Epidermal melanocyte (primary cell): ENCODE measurements around the gene PDE4D.
"Not testable (repeated sequence)": the region's sequence is repeated elsewhere in the genome, so short reads cannot be mapped to it uniquely, and the experiment has no call there.

Source experiments
- DNase-seq: peaks from one replicate; pipeline ENCODE4 v3.0.0; 2011; ENCODE audit warnings: low spot score; ENCODE audit not compliant: insufficient read length

The PDE4D gene

DNA sequence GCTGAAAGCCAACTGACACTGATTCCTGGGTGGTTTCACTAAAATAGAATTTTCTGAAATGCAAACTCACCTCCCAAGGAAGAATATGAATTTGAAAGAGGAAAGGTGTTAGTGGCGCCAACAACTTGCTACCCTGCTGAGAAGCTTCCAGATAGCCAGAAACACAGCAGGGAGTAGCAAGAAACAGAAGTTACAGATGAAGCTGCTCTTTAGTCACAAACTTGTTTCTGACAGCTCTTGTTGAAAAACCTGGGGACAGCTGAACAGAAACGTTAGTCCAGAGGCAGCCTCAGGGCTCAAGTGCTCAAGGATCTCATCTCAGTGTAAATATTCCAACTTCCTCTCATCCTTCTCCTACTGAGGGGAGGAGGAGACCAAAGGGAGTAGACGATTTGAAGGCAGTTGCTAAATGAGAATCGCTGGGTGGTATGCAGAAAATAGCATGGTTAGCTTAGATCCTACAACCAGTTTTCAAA, 184.1 kb downstream of the PDE4D start:
- DNase-seq, result no peak

DNA sequence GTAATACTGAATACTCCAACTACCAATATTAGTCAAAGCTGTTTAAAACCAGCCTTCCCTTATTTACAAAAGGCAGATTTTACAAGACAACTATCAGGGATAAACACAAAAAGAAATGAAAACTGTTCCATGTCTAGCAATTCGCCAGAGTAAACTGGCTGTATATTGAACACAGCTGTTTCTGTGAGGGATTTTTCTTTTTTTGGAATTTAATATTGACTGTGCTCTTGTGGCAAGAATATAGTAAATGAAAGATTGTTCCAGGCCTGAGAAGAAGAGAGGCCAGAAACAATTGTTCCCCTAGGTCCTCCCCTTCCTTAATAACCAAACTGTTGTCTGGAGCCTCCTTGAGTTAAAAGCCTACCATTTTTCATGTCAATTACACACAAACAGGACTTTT, 188.6 kb downstream of the PDE4D start:
- DNase-seq, result no peak

DNA sequence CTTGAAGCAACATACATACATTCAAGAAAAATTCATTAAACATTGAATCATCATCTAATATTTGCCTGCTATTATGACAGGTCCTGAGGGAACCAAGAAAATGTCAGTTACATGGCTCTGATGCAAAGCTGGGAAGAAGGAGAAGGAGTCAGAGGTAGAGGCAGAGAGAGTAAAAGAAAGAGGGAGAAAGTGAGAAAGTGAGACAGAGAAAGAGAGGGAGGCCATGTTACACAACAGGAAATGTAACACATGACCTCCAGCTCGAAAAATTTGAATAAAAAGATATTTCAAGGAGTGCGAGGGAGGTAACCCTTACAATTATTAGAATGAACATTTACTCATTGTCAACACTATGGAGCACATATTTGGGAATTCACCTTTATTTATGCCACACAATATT, 189.7 kb downstream of the PDE4D start:
- DNase-seq, result no peak

DNA sequence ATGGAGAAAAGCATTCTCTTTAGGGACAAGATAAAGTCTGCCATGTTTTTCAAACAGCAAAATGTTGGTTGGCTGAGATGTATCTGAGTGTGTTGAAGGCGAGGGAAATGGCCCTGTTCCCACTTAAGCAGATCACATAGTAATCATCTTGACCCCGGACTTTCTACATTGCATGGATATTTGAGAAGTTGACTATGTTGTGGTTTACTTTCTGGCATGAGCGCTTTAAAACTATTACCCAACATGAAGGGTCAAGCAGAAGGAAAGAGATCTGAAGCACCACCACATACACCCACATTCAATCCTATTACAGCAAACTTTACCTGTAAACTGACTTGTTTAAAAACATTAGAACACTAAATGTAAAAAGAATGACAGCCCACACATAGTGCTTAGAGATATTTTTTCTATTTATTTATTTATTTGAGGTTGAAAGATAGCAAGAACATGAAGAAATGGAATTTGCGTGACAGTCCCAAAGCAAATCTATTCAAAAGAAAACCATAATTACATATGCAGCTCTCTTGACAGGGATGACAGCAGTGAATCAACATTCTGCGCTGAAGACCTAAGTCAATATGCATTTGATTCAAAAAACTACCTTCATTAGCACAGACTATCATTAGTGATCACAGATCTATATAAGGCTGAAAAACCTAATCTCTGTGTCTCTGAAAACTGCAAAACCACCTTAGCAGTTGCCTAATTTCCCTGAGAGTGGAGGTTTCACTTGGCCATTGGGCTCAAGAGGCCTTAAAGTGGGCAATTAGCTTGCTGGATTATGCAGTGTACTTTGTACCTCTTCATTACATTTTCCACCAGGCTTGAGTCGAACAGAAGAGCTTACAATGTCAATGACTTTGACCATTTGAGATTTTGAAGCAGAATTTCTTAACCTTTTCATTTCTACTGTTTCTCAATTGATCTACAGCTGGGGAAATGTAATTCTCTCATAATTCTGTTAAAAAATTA, 195.0 kb downstream of the PDE4D start:
- no peak for DNase-seq

DNA sequence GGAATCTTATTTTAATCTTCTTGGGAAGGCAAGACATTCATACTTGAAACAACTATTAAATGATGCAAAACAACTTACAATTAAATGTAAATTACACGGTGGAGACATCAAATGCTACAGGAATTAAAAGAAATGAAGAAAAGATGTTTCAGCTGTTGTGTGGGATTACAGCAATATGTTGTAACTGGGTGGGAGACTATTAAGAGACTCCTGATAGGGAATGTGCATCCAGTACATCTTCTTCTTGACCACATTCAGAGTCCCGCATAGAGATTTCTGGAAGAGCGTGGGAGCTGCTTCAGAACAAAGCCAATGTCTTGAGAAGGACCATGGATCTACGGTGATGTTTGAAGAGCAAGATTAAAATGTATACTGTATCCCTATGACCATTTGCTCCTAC, 199.1 kb downstream of the PDE4D start:
- DNase-seq, result no peak

DNA sequence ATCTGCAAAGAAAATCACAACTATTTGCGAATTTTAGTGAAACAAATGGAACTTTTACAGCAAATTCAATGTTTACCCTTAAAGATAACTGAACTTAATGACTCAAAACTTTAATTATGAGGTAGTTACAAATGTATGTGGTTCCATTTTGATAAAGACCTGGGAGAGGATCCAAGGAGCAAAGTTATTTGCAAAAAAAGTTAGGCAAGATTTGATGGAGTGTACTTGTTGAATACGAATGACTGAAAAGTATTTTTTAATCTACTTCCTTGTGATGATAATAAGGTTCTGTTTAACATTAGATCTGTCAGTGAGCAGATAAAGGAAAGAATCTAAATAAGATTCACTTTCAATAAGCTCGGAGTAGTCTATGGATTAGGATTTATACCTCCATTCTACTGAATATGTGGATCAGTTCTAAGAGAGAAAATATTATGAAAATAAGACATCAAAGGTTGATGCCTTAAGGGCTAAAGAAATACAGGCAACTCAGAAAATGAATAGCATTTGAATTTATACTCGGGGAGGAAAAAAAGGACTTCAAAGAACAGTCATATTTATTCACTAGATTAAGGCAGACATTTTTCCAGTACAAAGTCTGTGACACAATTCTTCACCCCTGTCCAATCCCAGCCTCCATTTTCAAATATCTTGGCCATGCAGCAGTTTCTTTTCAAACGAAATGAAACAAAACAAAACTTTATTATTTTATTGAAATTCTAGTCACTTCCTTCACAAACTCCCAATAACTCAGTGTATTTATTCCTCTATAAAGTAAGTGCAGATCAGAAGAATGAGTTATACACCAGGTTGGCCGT, 199.8 kb downstream of the PDE4D start:
- no peak for DNase-seq

DNA sequence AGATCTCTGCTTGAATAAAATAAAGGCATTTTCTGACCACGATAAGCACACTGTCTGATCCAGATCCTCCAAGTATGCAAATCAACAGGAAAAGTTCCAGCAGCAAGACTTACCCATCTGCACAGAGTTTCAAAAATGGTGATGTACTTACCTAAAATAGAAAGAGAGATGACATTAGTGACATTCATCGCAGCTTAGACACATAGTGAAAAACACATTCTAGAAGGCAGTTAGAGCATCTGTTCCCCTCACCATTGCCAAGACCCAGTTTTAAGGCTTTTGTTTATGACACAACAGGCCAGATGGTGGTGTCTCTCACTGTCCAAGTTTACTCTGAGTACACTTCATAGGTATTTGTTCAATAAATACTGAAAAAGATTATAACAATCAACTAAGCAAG, 207.7 kb downstream of the PDE4D start:
- DNase-seq, result no peak

DNA sequence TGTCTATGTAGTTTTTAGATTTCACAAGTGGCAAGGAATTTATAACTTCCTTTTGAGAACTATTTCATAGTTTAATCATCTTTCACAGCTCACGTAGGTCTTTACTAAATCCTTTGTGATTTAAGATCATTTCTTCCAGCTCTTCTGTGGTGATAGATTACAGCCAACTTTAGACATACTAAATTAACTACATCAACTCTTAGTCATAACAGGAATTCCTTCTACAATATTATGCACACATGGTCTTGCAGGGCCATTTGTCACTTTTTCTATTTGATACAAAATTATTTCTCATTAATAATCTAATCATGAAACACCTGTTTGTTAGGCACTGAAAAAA, 208.4 kb downstream of the PDE4D start:
- no peak for DNase-seq

DNA sequence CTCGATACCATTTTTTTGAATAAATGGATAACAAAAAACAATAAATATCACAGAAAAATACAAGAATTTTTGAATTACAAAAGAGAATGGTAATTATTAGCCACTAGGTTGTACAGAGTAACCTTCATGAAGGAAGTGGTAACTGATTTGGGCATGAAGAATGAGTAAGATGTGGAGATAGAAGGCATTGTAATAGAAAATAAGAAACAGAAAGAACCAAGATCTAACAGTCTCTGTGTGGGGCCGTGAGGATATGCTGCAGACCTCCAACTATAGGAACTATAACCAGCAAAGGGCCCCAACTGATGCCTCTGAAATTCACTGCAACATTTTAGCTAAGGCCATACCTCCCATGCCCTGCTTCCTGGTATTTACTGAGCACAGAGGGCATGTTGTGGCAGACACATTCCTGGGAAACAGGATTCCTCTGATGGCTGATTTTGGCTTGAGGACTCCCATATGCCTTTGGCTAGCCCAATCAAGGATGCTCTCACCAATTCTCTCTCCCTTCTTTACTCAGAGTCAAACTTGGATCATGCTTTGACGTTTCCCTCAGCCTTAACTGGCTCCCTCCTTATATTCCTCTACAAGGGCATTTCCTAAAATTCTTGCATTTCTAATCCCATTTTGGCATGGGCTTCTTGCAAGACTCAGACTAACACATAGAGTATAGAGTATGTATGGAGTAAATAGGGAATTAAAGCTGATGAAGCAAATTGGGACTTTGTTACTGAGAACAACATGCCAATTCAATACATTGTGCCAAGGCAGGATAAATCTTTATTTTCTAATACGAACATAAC, 208.9 kb downstream of the PDE4D start:
- no peak for DNase-seq

DNA sequence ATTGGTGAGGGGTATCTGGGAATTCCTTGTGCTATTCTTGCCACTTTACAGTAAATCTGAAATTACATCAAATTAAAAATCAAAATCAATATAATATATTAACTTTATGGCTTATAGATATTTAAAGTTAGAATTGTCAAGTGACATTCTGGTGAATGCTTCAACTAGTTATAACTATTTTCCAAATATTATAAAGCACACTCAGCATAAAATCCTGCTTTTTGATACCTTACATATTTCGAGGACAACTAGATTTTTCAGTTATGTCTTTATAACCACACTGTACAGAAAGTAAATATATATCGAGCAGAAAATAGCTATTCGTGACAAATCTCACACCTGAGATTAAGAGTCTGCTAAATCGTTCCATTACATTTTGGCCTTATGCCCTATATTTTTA, 210.2 kb downstream of the PDE4D start:
- no peak for DNase-seq

DNA sequence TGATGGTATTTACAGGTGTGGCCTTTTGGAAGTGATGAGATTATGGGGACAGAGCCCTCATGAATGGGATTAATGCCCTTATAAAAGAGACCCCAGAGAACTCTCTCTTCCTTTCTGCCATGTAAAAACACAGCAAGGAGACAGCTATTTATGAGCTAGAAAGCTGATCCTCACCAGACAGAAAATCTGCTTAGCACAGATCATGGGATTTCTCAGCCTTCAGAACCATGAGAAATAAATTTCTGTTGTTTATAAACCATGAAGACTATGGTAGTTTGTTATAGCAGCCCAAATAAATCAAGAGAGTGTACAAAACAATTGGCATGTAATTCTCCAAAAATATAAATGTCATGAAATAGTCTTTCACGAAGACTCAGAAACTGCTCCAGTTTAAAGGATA, 211.0 kb downstream of the PDE4D start:
- DNase-seq, result no peak

DNA sequence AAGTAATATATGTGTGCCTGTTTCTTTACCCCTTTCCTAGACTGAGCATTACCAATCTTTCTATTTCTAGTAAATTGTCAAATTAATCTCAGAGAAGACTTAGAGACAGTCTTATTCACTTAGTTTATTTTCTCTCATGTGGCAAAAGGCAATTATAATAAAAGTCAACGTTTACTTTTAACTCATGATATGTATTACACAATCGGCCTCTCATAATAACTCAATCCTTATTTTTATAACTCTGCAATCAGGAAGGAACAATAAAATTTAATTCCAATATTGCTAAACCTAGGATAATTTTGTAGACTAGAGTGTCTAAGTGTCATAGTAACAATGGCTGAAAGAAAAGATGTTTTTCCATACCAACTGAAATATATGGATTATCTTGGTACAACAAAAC, 214.6 kb downstream of the PDE4D start:
- no peak for DNase-seq

DNA sequence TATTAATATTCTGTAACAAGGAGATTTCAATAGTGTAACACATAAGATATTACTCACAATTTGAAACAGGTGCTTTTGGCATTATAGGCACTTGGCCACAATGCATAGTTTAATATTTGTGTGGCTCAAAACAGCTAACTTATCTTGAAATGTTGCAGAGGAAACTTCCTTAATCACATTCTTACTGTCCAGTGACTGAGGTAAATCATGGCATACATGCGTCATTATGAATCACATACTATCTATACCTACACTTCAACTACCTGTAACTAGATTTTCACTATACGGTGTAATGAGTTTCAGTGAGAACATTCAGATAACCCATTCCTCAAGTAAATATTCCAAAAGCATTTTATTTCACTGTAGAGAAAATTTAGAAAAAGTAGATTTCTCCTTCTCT, 218.8 kb downstream of the PDE4D start:
- no peak for DNase-seq

DNA sequence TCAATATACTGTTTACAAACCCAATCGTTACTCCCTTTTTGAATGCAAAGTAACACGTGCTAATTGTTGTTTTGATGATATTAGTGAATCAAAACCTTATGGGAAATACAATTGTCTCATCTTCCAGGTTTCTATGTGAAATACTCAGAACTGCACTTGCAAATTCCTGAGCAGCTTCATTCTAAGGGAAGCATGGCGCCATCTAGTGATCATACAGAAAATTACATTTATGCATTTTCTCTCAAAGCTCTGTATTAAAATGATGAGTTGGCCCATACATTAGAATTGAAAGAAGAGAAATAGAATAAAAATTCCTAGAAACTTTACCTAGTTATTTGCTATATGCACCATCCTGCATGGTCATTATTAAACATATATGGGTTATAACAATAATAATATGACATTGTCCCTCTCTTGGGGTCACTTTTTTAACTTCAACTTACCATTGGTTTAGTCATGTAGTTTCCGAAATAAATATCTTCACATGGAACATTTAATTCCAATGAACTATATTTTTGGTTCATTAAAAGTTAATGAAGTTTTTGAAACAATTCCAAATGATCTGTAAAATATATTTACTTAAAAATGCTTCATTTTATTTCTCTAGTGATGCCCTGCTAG, 220.0 kb downstream of the PDE4D start:
- DNase-seq, result peak; percentile 53

DNA sequence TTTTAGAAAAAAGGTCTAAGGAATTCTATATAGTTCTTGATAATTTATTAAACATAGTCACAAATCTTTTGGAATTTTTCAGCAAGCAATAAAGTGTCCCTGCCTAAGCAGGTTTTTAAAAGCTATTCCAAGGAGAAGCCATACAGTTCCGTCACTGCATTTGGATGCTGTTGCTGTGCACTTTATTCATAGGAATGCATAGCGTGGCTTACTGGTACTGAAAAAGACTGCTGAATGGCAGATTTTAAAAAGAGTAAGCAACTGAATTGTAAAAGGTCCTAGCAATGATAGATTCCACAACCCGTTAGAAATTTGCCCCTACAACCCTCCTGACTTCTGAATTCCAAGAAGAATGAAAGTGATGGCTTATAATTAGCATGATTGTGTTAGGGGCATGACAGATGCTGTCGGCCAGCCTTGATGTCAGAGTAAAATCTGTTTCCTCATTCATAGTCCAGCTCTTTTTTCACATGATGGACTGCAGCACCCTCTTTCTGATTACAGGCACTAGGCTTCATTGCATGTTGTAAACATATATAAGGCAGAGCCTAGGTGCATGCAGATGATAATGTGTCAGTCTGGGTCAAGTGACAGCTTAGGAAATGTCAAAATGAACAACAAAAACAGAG, 227.0 kb downstream of the PDE4D start:
- DNase-seq, result no peak

DNA sequence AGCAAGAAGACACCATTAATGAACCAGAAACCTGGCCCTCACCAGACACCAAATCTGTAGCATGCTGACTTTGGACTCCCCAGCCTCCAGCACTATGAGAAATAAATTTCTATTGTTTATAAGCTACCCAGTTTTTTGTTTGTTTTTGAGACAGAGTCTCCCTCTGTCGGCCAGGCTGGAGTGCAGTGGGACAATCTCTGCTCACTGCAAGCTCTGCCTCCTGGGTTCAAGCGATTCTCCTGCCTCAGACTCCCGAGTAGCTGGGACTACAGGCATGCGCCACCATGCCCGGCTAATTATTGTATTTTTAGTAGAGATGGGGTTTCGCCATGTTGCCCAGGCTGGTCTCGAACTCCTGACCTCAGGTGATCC, 227.7 kb downstream of the PDE4D start:
- not testable (repeated sequence) for DNase-seq

DNA sequence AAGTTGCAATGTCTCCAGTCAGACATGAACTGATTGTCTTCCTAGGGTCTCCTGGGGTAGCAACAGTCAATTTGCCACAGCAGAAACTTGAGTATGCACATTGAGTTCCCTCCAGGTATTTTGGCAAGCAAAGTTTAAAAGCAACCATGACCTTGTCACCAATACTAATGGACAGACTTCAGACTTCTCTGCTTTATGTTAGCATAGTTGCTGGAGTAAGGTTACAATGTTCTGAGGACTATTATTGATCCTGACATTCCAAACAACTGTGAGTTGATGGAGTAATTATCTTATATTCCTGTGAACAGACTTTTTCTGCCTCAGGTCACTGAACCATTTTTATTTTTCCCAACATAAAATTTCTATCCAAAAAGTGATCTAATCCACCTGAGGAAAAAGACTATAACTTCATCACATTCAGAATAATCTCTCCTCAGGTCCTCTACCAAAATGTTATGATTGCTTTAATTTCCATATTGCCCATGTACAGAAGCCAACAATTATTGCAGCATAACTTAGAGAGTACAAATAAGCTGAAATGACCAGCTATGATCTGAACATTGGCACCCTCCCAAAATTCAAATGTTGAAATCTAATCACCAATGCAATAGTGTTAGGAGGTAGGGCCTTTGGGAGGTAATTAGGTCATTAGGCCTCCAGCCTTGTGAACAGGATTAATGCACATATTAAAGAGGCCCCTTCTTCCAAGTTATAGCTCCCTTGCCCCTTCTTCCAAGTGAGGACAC, 228.3 kb downstream of the PDE4D start:
- no peak for DNase-seq

DNA sequence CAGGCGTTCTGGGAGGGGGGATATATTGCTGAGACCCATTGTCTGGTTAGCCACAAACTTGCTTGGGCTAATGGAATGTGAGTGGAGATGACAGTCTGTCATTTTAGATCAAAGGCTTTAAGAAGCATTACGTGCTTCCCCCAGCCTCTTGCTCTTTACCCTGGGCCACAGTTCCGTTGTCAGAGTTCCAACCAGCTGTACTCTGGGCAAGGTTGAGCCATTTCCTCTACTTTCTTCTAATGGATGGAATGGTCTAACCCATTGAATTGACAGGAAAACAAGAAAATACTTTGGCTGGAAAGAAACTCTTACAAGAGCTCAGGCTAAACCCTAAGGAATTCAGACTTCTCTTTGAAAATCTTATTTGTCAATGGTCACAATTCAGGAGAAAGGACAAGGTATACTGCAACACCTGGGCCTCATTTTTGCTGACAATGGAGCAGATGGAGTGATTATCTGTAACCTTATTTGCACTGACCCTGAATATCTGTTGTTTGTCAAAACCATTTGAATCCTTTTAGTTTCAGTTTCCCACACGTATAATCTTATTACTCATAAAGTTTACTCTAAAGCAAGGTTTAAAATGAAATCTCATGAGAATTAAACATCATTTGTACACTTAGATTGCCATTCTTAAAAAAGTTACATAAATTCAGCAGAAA, 231.4 kb downstream of the PDE4D start:
- DNase-seq, result no peak

DNA sequence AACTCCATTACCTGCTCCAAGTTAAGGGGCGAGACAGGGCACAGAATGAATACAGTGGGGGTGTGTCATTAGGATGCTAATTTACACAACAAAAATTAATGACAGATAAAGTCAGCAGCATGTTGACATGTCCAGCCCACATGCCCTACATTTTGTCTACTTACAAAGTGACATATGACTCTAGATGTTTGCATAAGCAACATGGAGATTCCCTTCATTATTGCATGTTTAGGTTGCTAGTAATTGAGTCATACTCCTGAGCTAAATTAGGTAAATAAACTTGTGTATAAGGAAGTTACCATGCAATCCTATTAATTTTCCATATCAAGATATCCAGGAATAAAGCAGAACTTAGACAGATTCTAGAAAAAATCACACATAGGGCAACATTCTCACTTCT, 232.2 kb downstream of the PDE4D start:
- no peak for DNase-seq

DNA sequence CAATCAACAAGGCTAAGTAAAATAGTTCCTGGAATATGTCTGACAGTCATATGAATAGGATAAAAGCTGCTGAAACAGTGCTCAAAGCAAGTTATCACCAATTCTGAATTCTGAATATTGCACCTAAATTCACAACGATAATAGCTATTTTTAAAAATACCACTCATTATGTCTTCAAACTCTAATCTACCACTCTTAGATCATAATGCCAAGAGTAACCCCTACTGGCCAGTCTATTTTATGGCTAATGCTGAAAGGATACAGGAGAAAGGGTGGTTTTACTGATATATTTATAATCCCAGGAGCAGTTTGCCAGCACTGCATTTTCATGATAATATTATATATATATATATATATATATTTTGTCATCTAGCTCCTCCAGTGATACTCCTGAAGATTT, 232.8 kb downstream of the PDE4D start:
- no peak for DNase-seq
